Mesenchymal stem cell (in vitro differentiated cells and primary cell): ENCODE measurements around the gene GULP1.

Experiments used
- DNase-seq: peaks from one replicate; pipeline ENCODE4 v3.0.0-alpha.2; 2013
- H2AFZ ChIP-seq: one replicate; pipeline ENCODE4 v1.6.1; 2013; ENCODE audit warnings: low read depth, mild to moderate bottlenecking, control low read depth, inconsistent platforms, low read length, moderate library complexity
- H2AK5ac ChIP-seq: 2 replicates; pipeline ENCODE4 v1.6.1; 2013; ENCODE audit warnings: low read length, moderate library complexity, mild to moderate bottlenecking, inconsistent platforms; ENCODE audit not compliant: severe bottlenecking
- H2BK120ac ChIP-seq: one replicate; pipeline ENCODE4 v1.6.1; 2013; ENCODE audit warnings: low read depth, mild to moderate bottlenecking, inconsistent platforms, low read length, moderate library complexity
- H2BK12ac ChIP-seq, 2 experiments: one replicate each; pipeline ENCODE4 v1.6.1; 2013; ENCODE audit warnings: inconsistent platforms in 2 of 2, low read length in 2 of 2, mild to moderate bottlenecking in 2 of 2, moderate library complexity in 2 of 2, control low read depth in 1 of 2
- H2BK15ac ChIP-seq: one replicate; pipeline ENCODE4 v1.6.1; 2013; ENCODE audit warnings: mild to moderate bottlenecking, low read depth, inconsistent platforms; ENCODE audit not compliant: poor library complexity, severe bottlenecking
- H2BK5ac ChIP-seq: 2 replicates; pipeline ENCODE4 v1.6.1; 2013; ENCODE audit warnings: low read depth, mild to moderate bottlenecking, low read length, control low read depth, inconsistent platforms; ENCODE audit not compliant: poor library complexity, severe bottlenecking
- H3K14ac ChIP-seq, 2 experiments: one replicate each; pipeline ENCODE4 v1.6.1; 2013; ENCODE audit warnings: inconsistent platforms in 2 of 2, low read length in 2 of 2, control low read depth in 1 of 2, mild to moderate bottlenecking in 1 of 2, moderate library complexity in 1 of 2
- H3K18ac ChIP-seq, 2 experiments: one replicate each; pipeline ENCODE4 v1.6.1; 2013; ENCODE audit warnings: inconsistent platforms in 2 of 2, low read length in 2 of 2, control low read depth in 1 of 2, low read depth in 1 of 2, mild to moderate bottlenecking in 1 of 2
- H3K23ac ChIP-seq, 2 experiments: one replicate each; pipeline ENCODE4 v1.6.1; 2013; ENCODE audit warnings: inconsistent platforms in 2 of 2, low read length in 2 of 2, mild to moderate bottlenecking in 2 of 2, moderate library complexity in 2 of 2, control low read depth in 1 of 2
- H3K27ac ChIP-seq: 2 replicates; pipeline ENCODE4 v1.5.1; 2013; ENCODE audit warnings: mild to moderate bottlenecking, moderate library complexity, low read length, control low read depth, inconsistent platforms; ENCODE audit not compliant: poor library complexity, severe bottlenecking
- H3K27me3 ChIP-seq, 2 experiments: 2 replicates each; pipeline versions ENCODE4 v1.6.1 to v1.7.0; 2013; ENCODE audit warnings: low read length in 2 of 2, mild to moderate bottlenecking in 2 of 2, moderate library complexity in 2 of 2, control low read depth in 1 of 2, inconsistent platforms in 1 of 2; ENCODE audit not compliant: control insufficient read depth in 1 of 2, insufficient read depth in 1 of 2
- H3K36me3 ChIP-seq, 2 experiments: 2 replicates each; pipeline versions ENCODE4 v1.6.1 to v1.7.0; 2013; ENCODE audit warnings: low read length in 2 of 2, control low read depth in 1 of 2, inconsistent platforms in 1 of 2, low read depth in 1 of 2, mild to moderate bottlenecking in 1 of 2; ENCODE audit not compliant: insufficient read depth in 2 of 2, control insufficient read depth in 1 of 2
- H3K4ac ChIP-seq, 2 experiments: one replicate each; pipeline ENCODE4 v1.6.1; 2013; ENCODE audit warnings: inconsistent platforms in 2 of 2, low read length in 2 of 2, mild to moderate bottlenecking in 2 of 2, moderate library complexity in 2 of 2, control low read depth in 1 of 2, low read depth in 1 of 2
- H3K4me1 ChIP-seq: 2 replicates; pipeline ENCODE4 v1.6.1; 2013; ENCODE audit warnings: low read depth, low read length, control low read depth; ENCODE audit not compliant: control insufficient read depth, insufficient read depth
- H3K4me2 ChIP-seq: 2 replicates; pipeline ENCODE4 v1.6.1; 2013; ENCODE audit warnings: low read length, mild to moderate bottlenecking, inconsistent platforms; ENCODE audit not compliant: poor library complexity, severe bottlenecking
- H3K4me3 ChIP-seq, 2 experiments: 2 replicates each; pipeline versions ENCODE4 v1.5.1 to v1.7.0; 2013; ENCODE audit warnings: low read length in 2 of 2, mild to moderate bottlenecking in 2 of 2, control low read depth in 1 of 2, low read depth in 1 of 2; ENCODE audit not compliant: insufficient read depth in 1 of 2
- H3K79me1 ChIP-seq: replicated peaks from 2 replicates; pipeline ENCODE4 v1.6.1; 2013; ENCODE audit warnings: mild to moderate bottlenecking, control low read depth, low read length, inconsistent platforms; ENCODE audit not compliant: poor library complexity, severe bottlenecking
- H3K9ac ChIP-seq: 2 replicates; pipeline ENCODE4 v1.7.0; 2013; ENCODE audit warnings: mild to moderate bottlenecking, low read length, moderate library complexity
- H3K9me3 ChIP-seq: 2 replicates; pipeline ENCODE4 v1.7.0; 2013; ENCODE audit warnings: mild to moderate bottlenecking, low read length; ENCODE audit not compliant: control insufficient read depth
- H4K8ac ChIP-seq: one replicate; pipeline ENCODE4 v1.6.1; 2013; ENCODE audit warnings: inconsistent platforms, mild to moderate bottlenecking, low read length, moderate library complexity
- H4K91ac ChIP-seq: one replicate; pipeline ENCODE4 v1.6.1; 2013; ENCODE audit warnings: mild to moderate bottlenecking, low read length, inconsistent platforms
- WGBS: methylation state at CpG from one replicate; pipeline ENCODE4 v1.1.7; 2013; ENCODE audit warnings: mixed read lengths; 5-methylcytosine and 5-hydroxymethylcytosine counted together

The GULP1 gene

DNA sequence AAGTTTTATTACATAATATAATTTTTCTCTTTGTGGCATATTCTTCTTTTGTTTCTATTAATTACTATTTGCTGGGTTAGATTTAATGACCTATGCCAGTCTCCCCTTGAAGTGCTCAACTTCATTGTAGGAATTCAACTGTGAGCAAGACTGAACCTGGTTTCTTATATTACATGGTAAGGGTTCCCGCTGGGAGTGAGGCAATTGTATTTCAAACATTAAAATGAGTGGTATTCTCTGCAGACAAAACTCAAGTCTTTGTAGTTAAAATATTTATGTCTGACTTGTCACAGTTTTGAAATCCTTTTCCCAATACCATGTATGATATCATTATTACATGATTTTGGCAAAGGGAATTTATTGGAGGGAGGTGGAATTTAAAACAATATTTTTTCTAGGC, 278.7 kb downstream of the GULP1 start:
- H3K23ac ChIP-seq = no peak overlapping the region
- H2BK12ac ChIP-seq = no peak overlapping the region
- H3K4me1 ChIP-seq = peaks cover 3% of the 10 kb centered on the region
- H4K8ac ChIP-seq = no peak overlapping the region
- H2BK15ac ChIP-seq = no peak overlapping the region
- H3K14ac ChIP-seq = no peak overlapping the region
- H2AK5ac ChIP-seq = no peak overlapping the region
- H3K9me3 ChIP-seq = no peaks in the 10 kb centered on the region
- no peak overlapping the region for H2AFZ ChIP-seq
- H3K4me2 ChIP-seq = no peak overlapping the region
- no peak overlapping the region for H3K9ac ChIP-seq
- no peak overlapping the region for H4K91ac ChIP-seq
- WGBS = 100% methylated on average over 1 of the region's 1 CpG
- no peak overlapping the region for H2BK5ac ChIP-seq
- H3K4ac ChIP-seq = no peak overlapping the region
- no peaks in the 10 kb centered on the region for H3K27me3 ChIP-seq
- H3K27ac ChIP-seq = no peak overlapping the region
- DNase-seq = no peak
- no peak overlapping the region for H2BK120ac ChIP-seq
- no peaks in the 10 kb centered on the region for H3K79me1 ChIP-seq
- H3K4me3 ChIP-seq = no peak overlapping the region
- H3K36me3 ChIP-seq = no peaks in the 10 kb centered on the region
- no peak overlapping the region for H3K18ac ChIP-seq

DNA sequence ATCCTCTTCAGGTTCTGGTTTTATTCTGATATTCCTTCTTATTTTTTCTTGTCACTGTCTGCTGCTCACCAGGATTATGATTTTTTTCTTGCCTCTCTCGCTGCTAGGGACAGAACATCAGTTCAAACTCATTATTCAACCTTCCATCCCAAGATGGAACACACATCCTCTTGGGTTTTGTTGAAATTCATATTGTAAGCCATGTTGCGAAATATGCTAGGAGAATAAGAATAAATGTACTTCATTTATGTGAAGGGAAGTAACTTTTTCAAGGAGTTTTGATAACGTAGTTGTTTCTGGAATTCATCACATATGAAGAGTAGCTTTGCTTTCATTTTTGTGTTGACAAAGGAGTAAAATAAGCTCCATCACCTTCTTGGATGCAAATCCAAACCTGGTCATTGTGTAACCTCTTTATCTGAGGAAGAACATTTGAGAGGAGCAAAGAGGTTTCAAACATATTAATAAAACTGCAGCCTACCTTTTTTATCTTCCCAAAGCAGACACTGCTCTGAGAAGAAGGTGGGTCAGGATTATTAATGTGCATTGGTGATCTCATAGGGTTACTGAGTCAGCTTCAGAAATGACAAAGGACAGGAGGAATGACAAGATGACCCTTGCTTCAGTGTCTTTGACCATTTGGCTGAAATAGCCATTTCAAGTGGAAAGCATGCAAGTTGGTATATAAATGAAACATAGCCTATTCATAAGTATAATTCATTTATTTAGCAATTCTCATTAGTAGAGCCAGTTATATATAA, 280.0 kb downstream of the GULP1 start:
- Histone ChIP-seq H3K9ac (no peak overlapping the region), H3K18ac (no peak overlapping the region), H2BK15ac (no peak overlapping the region), H2AK5ac (no peak overlapping the region), H2AFZ (no peak overlapping the region), H3K36me3 (no peaks in the 10 kb centered on the region), H3K23ac (no peak overlapping the region), H3K4me3 (no peak overlapping the region), H3K79me1 (no peaks in the 10 kb centered on the region), H4K8ac (no peak overlapping the region), H3K4me2 (no peak overlapping the region), H3K27me3 (no peaks in the 10 kb centered on the region), H2BK12ac (no peak overlapping the region), H4K91ac (no peak overlapping the region), H3K9me3 (no peaks in the 10 kb centered on the region), H2BK5ac (no peak overlapping the region), H3K4me1 (peaks cover 3% of the 10 kb centered on the region), H3K4ac (no peak overlapping the region), H3K14ac (no peak overlapping the region), H2BK120ac (no peak overlapping the region), H3K27ac (no peak overlapping the region)
- 98% methylated on average over 3 of the region's 3 CpGs for WGBS
- DNase-seq = peak; percentile 5

DNA sequence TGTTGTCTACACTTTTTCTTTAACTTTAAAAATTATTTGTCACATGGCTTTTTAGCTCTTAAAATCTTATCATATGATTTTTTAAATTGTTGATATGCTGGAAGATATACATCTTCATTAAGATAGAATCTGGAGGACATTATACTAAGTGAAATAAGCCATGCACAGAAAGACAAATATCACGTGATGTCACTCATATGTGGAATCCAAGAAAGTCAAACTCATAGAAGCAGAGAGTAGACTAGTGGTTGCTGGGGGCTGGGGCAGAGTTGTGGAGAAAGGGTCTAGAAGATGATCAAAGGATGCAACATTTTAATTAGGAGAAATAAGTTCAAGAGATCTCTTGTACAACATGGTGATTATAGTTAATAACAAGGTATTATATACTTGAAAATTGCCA, 280.9 kb downstream of the GULP1 start:
- H3K27me3 ChIP-seq = no peaks in the 10 kb centered on the region
- no peak overlapping the region for H2AK5ac ChIP-seq
- no peaks in the 10 kb centered on the region for H3K36me3 ChIP-seq
- H3K9ac ChIP-seq = no peak overlapping the region
- H4K8ac ChIP-seq = no peak overlapping the region
- no peak overlapping the region for H3K4me3 ChIP-seq
- no peak overlapping the region for H3K23ac ChIP-seq
- peak overlapping the region in 1 of 2 experiments; percentile 40 for H3K18ac ChIP-seq
- no peak overlapping the region for H3K4me2 ChIP-seq
- H3K9me3 ChIP-seq = no peaks in the 10 kb centered on the region
- peaks cover 3% of the 10 kb centered on the region for H3K4me1 ChIP-seq
- H2BK15ac ChIP-seq = no peak overlapping the region
- no peak overlapping the region for H3K4ac ChIP-seq
- 89% methylated on average over 1 of the region's 1 CpG for WGBS
- no peak overlapping the region for H3K14ac ChIP-seq
- H3K27ac ChIP-seq = no peak overlapping the region
- no peak overlapping the region for H2BK12ac ChIP-seq
- H2BK5ac ChIP-seq = no peak overlapping the region
- H2BK120ac ChIP-seq = no peak overlapping the region
- no peak overlapping the region for H4K91ac ChIP-seq
- H3K79me1 ChIP-seq = no peaks in the 10 kb centered on the region
- no peak for DNase-seq
- H2AFZ ChIP-seq = no peak overlapping the region

DNA sequence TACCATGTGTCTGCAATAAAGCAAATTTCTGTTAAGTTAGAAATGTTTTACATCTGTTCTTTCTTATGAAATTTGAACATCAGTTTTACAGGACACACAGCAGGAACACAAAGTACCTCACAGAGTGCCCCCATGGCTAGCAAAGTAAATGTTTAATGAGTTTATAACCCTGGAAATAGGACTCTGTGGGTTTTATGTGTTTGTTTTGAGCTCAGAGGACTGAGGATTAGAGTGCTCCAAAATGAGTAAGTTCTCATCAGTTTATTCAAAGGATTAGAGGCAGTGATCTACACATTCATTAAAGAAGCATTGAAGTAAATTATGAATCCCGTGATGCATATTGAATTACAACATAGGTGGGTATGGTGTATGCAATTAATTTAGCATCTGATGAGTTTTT, 281.8 kb downstream of the GULP1 start:
- H3K36me3 ChIP-seq = no peaks in the 10 kb centered on the region
- H2AK5ac ChIP-seq = no peak overlapping the region
- WGBS = no CpG with 5 or more reads among the region's 1 CpG
- H2BK15ac ChIP-seq = no peak overlapping the region
- no peaks in the 10 kb centered on the region for H3K27me3 ChIP-seq
- no peak overlapping the region for H4K8ac ChIP-seq
- H3K23ac ChIP-seq = no peak overlapping the region
- H3K18ac ChIP-seq = no peak overlapping the region
- no peak overlapping the region for H3K4me3 ChIP-seq
- H3K27ac ChIP-seq = no peak overlapping the region
- H2BK120ac ChIP-seq = no peak overlapping the region
- H3K14ac ChIP-seq = no peak overlapping the region
- no peak overlapping the region for H4K91ac ChIP-seq
- H2AFZ ChIP-seq = no peak overlapping the region
- no peak overlapping the region for H2BK5ac ChIP-seq
- no peak overlapping the region for H3K4ac ChIP-seq
- DNase-seq = peak; percentile 11
- no peak overlapping the region for H2BK12ac ChIP-seq
- no peaks in the 10 kb centered on the region for H3K9me3 ChIP-seq
- no peaks in the 10 kb centered on the region for H3K79me1 ChIP-seq
- no peak overlapping the region for H3K9ac ChIP-seq
- H3K4me2 ChIP-seq = no peak overlapping the region
- H3K4me1 ChIP-seq = peaks cover 3% of the 10 kb centered on the region
